WTC11 (cell line): ENCODE data around the gene CACNA2D1. TPM values are rescaled to one million over a fixed set of nuclear protein-coding genes. Genes with fewer than 3 reads are reported as not detected.

ENCODE experiments used
- ATAC-seq: fragments of 200-7000 bp; cut with Tn5 transposase; 2 replicates; pipeline ENCODE4 v1.10.0; 2021; ENCODE audit warnings: mild to moderate bottlenecking, moderate library complexity
- CTCF ChIA-PET: fragments of 300-600 bp; sonication (Branson Sonifier 250); formaldehyde crosslinking; loops from one replicate; lab custom pipeline; 2021; ENCODE audit warnings: antibody characterized with exemption; lab: Charles Lee
- POLR2A ChIA-PET: fragments of 350-600 bp; sonication (Branson Sonifier 250); formaldehyde crosslinking; loops from one replicate; lab custom pipeline; 2021; ENCODE audit warnings: antibody characterized with exemption; lab: Charles Lee
- DNase-seq: peaks from one replicate; pipeline ENCODE4 v3.0.0; 2021; ENCODE audit warnings: low spot score
- H3K27ac Mint-ChIP-seq: 2 replicates; pipeline ENCODE4 v1.8.0; 2021; ENCODE audit warnings: mixed read lengths
- H3K27me3 Mint-ChIP-seq: 2 replicates; pipeline ENCODE4 v1.8.0; 2021; ENCODE audit warnings: low read depth, mild to moderate bottlenecking, moderate library complexity, mixed read lengths
- H3K36me3 Mint-ChIP-seq: 2 replicates; pipeline ENCODE4 v1.8.0; 2021; ENCODE audit warnings: mixed read lengths
- H3K4me1 Mint-ChIP-seq: 2 replicates; pipeline ENCODE4 v1.8.0; 2022; ENCODE audit warnings: mixed read lengths
- H3K4me3 Mint-ChIP-seq: 2 replicates; pipeline ENCODE4 v1.8.0; 2021; ENCODE audit warnings: mild to moderate bottlenecking, moderate library complexity, mixed read lengths
- H3K9me3 Mint-ChIP-seq: 2 replicates; pipeline ENCODE4 v1.8.0; 2021; ENCODE audit warnings: mixed read lengths
- ATF6 ChIP-seq: sonication (generic); formaldehyde crosslinking; IDR thresholded peaks from 2 replicates; pipeline ENCODE4 v1.8.1; 2023; ENCODE audit warnings: mild to moderate bottlenecking, missing genetic modification reagents
- ESRRA ChIP-seq: sonication (generic); formaldehyde crosslinking; IDR thresholded peaks from 2 replicates; pipeline ENCODE4 v1.8.1; 2022; ENCODE audit warnings: mild to moderate bottlenecking, missing genetic modification reagents, borderline replicate concordance
- FOXK1 ChIP-seq: sonication (generic); formaldehyde crosslinking; IDR thresholded peaks from 2 replicates; pipeline ENCODE4 v1.8.0; 2022; ENCODE audit warnings: mild to moderate bottlenecking, moderate library complexity, missing genetic modification reagents
- IRF2 ChIP-seq: sonication (generic); formaldehyde crosslinking; IDR thresholded peaks from 2 replicates; pipeline ENCODE4 v1.8.0; 2022; ENCODE audit warnings: low read depth, missing genetic modification reagents, borderline replicate concordance
- JAZF1 ChIP-seq: fragments of 250-450 bp; sonication (Bioruptor Pico); IDR thresholded peaks from 2 replicates; pipeline ENCODE4 v1.9.0; 2021; ENCODE audit warnings: moderate library complexity, mild to moderate bottlenecking, inconsistent platforms
- SMAD4 ChIP-seq: sonication (generic); formaldehyde crosslinking; IDR thresholded peaks from 2 replicates; pipeline ENCODE4 v1.8.0; 2022; ENCODE audit warnings: mild to moderate bottlenecking, missing genetic modification reagents
- TCF7 ChIP-seq: sonication (generic); formaldehyde crosslinking; IDR thresholded peaks from 2 replicates; pipeline ENCODE4 v1.8.0; 2022; ENCODE audit warnings: mild to moderate bottlenecking, low read depth, missing genetic modification reagents, moderate library complexity
- USF1 ChIP-seq: sonication (generic); formaldehyde crosslinking; IDR thresholded peaks from 2 replicates; pipeline ENCODE4 v1.8.0; 2022; ENCODE audit warnings: mild to moderate bottlenecking, missing genetic modification reagents
- ZNF232 ChIP-seq: sonication (generic); formaldehyde crosslinking; IDR thresholded peaks from 2 replicates; pipeline ENCODE4 v1.8.0; 2022; ENCODE audit warnings: mild to moderate bottlenecking, missing genetic modification reagents
- ZNF416 ChIP-seq: fragments of 250-450 bp; sonication (Bioruptor Pico); IDR thresholded peaks from 2 replicates; pipeline ENCODE4 v1.9.0; 2021; ENCODE audit warnings: mild to moderate bottlenecking, inconsistent platforms
- ZNF423 ChIP-seq: fragments of 250-450 bp; sonication (Bioruptor Pico); IDR thresholded peaks from 2 replicates; pipeline ENCODE4 v2.1.2; 2022; ENCODE audit warnings: mild to moderate bottlenecking, moderate library complexity
- ZNF671 ChIP-seq: fragments of 250-450 bp; sonication (Bioruptor Pico); IDR thresholded peaks from 2 replicates; pipeline ENCODE4 v1.8.0; 2021; ENCODE audit warnings: mild to moderate bottlenecking
- total RNA-seq: library from RNA; stranded (reverse); gene quantifications from 3 replicates; pipeline ENCODE4 v1.2.3, GENCODE V29; 2021
- TF ChIP-seq, protein P1 (sequence below): fragments of 200-600 bp; IDR thresholded peaks from 2 replicates; pipeline ENCODE4 v1.8.0; 2022; ENCODE audit warnings: antibody characterized with exemption
- TF ChIP-seq, protein P2 (sequence below): fragments of 250-450 bp; sonication (Bioruptor Pico); IDR thresholded peaks from 2 replicates; pipeline ENCODE4 v1.9.0; 2021; ENCODE audit warnings: mild to moderate bottlenecking, borderline replicate concordance
- TF ChIP-seq, protein P3 (sequence below): sonication (generic); formaldehyde crosslinking; conservative IDR thresholded peaks from 2 replicates; pipeline ENCODE4 v1.8.1; 2023; ENCODE audit warnings: mild to moderate bottlenecking, low read depth, missing genetic modification reagents, moderate library complexity
- TF ChIP-seq, protein P4 (sequence below): sonication (generic); formaldehyde crosslinking; IDR thresholded peaks from 2 replicates; pipeline ENCODE4 v1.8.1; 2023; ENCODE audit warnings: mild to moderate bottlenecking, missing genetic modification reagents, moderate library complexity
- TF ChIP-seq, protein P5 (sequence below): sonication (generic); formaldehyde crosslinking; IDR thresholded peaks from 2 replicates; pipeline ENCODE4 v1.8.1; 2022; ENCODE audit warnings: low read depth, missing genetic modification reagents, borderline replicate concordance
- TF ChIP-seq, protein P6 (sequence below): sonication (generic); formaldehyde crosslinking; IDR thresholded peaks from 2 replicates; pipeline ENCODE4 v1.8.0; 2022; ENCODE audit warnings: missing genetic modification reagents

Gene CACNA2D1
- total RNA-seq, 1 experiment from 2014 or later = 33.3 TPM

DNA sequence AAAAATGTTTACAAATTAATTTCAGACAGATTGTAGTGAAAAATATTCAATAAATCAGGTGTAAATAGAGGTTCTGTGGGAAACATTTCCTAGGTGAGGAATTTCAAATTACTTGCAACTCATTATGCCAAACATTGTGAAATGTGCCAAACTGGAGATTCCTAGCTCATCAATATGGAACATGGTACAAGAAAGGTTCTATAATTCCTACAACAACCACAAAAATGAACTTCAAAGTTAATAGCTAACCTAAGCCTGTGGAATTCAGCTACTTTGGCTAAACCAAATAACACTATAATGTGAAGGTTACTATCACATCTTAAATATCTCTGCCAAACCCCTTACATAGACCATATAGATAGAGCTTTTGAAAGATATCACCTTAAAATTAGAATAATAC lies 450.4 kb downstream of the CACNA2D1 start:
- Mint-ChIP-seq H3K4me1 (peaks cover 7% of the 10 kb centered on the region), H3K27me3 (no peaks in the 10 kb centered on the region), H3K36me3 (no peaks in the 10 kb centered on the region), H3K4me3 (no peak overlapping the region), H3K9me3 (no peaks in the 10 kb centered on the region), H3K27ac (no peak overlapping the region)
- TF ChIP-seq, protein P1, sequence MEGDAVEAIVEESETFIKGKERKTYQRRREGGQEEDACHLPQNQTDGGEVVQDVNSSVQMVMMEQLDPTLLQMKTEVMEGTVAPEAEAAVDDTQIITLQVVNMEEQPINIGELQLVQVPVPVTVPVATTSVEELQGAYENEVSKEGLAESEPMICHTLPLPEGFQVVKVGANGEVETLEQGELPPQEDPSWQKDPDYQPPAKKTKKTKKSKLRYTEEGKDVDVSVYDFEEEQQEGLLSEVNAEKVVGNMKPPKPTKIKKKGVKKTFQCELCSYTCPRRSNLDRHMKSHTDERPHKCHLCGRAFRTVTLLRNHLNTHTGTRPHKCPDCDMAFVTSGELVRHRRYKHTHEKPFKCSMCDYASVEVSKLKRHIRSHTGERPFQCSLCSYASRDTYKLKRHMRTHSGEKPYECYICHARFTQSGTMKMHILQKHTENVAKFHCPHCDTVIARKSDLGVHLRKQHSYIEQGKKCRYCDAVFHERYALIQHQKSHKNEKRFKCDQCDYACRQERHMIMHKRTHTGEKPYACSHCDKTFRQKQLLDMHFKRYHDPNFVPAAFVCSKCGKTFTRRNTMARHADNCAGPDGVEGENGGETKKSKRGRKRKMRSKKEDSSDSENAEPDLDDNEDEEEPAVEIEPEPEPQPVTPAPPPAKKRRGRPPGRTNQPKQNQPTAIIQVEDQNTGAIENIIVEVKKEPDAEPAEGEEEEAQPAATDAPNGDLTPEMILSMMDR = no peak
- TF ChIP-seq, protein P2, sequence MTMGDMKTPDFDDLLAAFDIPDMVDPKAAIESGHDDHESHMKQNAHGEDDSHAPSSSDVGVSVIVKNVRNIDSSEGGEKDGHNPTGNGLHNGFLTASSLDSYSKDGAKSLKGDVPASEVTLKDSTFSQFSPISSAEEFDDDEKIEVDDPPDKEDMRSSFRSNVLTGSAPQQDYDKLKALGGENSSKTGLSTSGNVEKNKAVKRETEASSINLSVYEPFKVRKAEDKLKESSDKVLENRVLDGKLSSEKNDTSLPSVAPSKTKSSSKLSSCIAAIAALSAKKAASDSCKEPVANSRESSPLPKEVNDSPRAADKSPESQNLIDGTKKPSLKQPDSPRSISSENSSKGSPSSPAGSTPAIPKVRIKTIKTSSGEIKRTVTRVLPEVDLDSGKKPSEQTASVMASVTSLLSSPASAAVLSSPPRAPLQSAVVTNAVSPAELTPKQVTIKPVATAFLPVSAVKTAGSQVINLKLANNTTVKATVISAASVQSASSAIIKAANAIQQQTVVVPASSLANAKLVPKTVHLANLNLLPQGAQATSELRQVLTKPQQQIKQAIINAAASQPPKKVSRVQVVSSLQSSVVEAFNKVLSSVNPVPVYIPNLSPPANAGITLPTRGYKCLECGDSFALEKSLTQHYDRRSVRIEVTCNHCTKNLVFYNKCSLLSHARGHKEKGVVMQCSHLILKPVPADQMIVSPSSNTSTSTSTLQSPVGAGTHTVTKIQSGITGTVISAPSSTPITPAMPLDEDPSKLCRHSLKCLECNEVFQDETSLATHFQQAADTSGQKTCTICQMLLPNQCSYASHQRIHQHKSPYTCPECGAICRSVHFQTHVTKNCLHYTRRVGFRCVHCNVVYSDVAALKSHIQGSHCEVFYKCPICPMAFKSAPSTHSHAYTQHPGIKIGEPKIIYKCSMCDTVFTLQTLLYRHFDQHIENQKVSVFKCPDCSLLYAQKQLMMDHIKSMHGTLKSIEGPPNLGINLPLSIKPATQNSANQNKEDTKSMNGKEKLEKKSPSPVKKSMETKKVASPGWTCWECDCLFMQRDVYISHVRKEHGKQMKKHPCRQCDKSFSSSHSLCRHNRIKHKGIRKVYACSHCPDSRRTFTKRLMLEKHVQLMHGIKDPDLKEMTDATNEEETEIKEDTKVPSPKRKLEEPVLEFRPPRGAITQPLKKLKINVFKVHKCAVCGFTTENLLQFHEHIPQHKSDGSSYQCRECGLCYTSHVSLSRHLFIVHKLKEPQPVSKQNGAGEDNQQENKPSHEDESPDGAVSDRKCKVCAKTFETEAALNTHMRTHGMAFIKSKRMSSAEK (CRISPR knock-in tag) = no peak
- TF ChIP-seq USF1 (CRISPR knock-in tag) = no peak
- no peak for TF ChIP-seq ZNF232 (CRISPR knock-in tag)
- no peak for TF ChIP-seq ZNF423 (CRISPR knock-in tag)
- no peak for TF ChIP-seq ESRRA (CRISPR knock-in tag)
- no peak for TF ChIP-seq SMAD4
- TF ChIP-seq, protein P3, sequence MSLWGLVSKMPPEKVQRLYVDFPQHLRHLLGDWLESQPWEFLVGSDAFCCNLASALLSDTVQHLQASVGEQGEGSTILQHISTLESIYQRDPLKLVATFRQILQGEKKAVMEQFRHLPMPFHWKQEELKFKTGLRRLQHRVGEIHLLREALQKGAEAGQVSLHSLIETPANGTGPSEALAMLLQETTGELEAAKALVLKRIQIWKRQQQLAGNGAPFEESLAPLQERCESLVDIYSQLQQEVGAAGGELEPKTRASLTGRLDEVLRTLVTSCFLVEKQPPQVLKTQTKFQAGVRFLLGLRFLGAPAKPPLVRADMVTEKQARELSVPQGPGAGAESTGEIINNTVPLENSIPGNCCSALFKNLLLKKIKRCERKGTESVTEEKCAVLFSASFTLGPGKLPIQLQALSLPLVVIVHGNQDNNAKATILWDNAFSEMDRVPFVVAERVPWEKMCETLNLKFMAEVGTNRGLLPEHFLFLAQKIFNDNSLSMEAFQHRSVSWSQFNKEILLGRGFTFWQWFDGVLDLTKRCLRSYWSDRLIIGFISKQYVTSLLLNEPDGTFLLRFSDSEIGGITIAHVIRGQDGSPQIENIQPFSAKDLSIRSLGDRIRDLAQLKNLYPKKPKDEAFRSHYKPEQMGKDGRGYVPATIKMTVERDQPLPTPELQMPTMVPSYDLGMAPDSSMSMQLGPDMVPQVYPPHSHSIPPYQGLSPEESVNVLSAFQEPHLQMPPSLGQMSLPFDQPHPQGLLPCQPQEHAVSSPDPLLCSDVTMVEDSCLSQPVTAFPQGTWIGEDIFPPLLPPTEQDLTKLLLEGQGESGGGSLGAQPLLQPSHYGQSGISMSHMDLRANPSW (CRISPR knock-in tag) = no peak
- no peak for TF ChIP-seq TCF7 (CRISPR knock-in tag)
- TF ChIP-seq, protein P4, sequence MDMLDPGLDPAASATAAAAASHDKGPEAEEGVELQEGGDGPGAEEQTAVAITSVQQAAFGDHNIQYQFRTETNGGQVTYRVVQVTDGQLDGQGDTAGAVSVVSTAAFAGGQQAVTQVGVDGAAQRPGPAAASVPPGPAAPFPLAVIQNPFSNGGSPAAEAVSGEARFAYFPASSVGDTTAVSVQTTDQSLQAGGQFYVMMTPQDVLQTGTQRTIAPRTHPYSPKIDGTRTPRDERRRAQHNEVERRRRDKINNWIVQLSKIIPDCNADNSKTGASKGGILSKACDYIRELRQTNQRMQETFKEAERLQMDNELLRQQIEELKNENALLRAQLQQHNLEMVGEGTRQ (CRISPR knock-in tag) = no peak
- no peak for TF ChIP-seq ZNF416
- TF ChIP-seq ZNF671 = no peak
- TF ChIP-seq, protein P5, sequence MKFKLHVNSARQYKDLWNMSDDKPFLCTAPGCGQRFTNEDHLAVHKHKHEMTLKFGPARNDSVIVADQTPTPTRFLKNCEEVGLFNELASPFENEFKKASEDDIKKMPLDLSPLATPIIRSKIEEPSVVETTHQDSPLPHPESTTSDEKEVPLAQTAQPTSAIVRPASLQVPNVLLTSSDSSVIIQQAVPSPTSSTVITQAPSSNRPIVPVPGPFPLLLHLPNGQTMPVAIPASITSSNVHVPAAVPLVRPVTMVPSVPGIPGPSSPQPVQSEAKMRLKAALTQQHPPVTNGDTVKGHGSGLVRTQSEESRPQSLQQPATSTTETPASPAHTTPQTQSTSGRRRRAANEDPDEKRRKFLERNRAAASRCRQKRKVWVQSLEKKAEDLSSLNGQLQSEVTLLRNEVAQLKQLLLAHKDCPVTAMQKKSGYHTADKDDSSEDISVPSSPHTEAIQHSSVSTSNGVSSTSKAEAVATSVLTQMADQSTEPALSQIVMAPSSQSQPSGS (CRISPR knock-in tag) = no peak
- TF ChIP-seq, protein P6, sequence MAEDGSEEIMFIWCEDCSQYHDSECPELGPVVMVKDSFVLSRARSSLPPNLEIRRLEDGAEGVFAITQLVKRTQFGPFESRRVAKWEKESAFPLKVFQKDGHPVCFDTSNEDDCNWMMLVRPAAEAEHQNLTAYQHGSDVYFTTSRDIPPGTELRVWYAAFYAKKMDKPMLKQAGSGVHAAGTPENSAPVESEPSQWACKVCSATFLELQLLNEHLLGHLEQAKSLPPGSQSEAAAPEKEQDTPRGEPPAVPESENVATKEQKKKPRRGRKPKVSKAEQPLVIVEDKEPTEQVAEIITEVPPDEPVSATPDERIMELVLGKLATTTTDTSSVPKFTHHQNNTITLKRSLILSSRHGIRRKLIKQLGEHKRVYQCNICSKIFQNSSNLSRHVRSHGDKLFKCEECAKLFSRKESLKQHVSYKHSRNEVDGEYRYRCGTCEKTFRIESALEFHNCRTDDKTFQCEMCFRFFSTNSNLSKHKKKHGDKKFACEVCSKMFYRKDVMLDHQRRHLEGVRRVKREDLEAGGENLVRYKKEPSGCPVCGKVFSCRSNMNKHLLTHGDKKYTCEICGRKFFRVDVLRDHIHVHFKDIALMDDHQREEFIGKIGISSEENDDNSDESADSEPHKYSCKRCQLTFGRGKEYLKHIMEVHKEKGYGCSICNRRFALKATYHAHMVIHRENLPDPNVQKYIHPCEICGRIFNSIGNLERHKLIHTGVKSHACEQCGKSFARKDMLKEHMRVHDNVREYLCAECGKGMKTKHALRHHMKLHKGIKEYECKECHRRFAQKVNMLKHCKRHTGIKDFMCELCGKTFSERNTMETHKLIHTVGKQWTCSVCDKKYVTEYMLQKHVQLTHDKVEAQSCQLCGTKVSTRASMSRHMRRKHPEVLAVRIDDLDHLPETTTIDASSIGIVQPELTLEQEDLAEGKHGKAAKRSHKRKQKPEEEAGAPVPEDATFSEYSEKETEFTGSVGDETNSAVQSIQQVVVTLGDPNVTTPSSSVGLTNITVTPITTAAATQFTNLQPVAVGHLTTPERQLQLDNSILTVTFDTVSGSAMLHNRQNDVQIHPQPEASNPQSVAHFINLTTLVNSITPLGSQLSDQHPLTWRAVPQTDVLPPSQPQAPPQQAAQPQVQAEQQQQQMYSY (CRISPR knock-in tag) = no peak
- TF ChIP-seq JAZF1 = no peak
- no peak for TF ChIP-seq FOXK1 (CRISPR knock-in tag)
- TF ChIP-seq ATF6 = no peak
- no peak for TF ChIP-seq IRF2 (CRISPR knock-in tag)
- no peak for ATAC-seq
- ChIA-PET POLR2A (no interaction called here), CTCF (no interaction called here)
- DNase-seq = no peak
